Stomach (tissue), 9 donors: Measurements from ENCODE around the gene PON3. TPM values are rescaled to one million over a fixed set of nuclear protein-coding genes. Genes with fewer than 3 reads are reported as not detected.
"Not testable (repeated sequence)": the region's sequence is repeated elsewhere in the genome, so short reads cannot be mapped to it uniquely, and the experiment has no call there.

Experiments used
- DNase-seq, 2 donors: peaks; one replicate each; pipeline versions ENCODE4 v3.0.0 to v3.0.0-alpha.2; 2013 to 2019
- H3K27ac ChIP-seq, 5 donors: fragments of 200-600 bp in 4 of 5; sonication (generic) in 4 of 5; one replicate each; pipeline ENCODE4 v1.5.1; 2013 to 2019; ENCODE audit warnings: mild to moderate bottlenecking in 1 of 5, moderate library complexity in 1 of 5
- H3K27me3 ChIP-seq, 3 donors: fragments of 200-600 bp; sonication (generic); one replicate each; pipeline ENCODE4 v1.5.1; 2017 to 2019; ENCODE audit warnings: mixed run types in 1 of 3
- H3K36me3 ChIP-seq, 4 donors: fragments of 200-600 bp; sonication (generic); 1 replicate in 3 of 4; 2 replicates in 1 of 4; pipeline ENCODE4 v1.5.1; 2016 to 2019
- H3K4me1 ChIP-seq, 4 donors: fragments of 200-600 bp; sonication (generic); one replicate each; pipeline ENCODE4 v1.5.1; 2016 to 2019
- H3K4me3 ChIP-seq, 4 donors: fragments of 200-600 bp; sonication (generic) in 3 of 4; one replicate each; pipeline ENCODE4 v1.5.1; 2016 to 2019; ENCODE audit warnings: mild to moderate bottlenecking in 1 of 4
- H3K9me3 ChIP-seq, 4 donors: fragments of 200-600 bp; sonication (generic); one replicate each; pipeline ENCODE4 v1.5.1; 2016 to 2019
- EP300 ChIP-seq: sonication (generic); formaldehyde crosslinking; IDR thresholded peaks from one replicate; pipeline ENCODE4 v1.6.1; 2017; ENCODE audit warnings: antibody characterized with exemption
- POLR2A ChIP-seq, 4 donors: fragments of 450-650 bp; IDR thresholded peaks; one replicate each; pipeline ENCODE4 v1.6.1; 2016; ENCODE audit warnings: antibody characterized with exemption in 4 of 4, control low read depth in 2 of 4, mild to moderate bottlenecking in 1 of 4, moderate library complexity in 1 of 4
- POLR2AphosphoS5 ChIP-seq, 3 donors: sonication (generic); formaldehyde crosslinking; IDR thresholded peaks; one replicate each; pipeline ENCODE4 v1.6.1; 2016; ENCODE audit warnings: antibody characterized with exemption in 3 of 3
- WGBS, 5 donors: extraction: QIAGEN DNeasy Blood & Tissue Kit in 3 of 5; methylation state at CpG; one replicate each; pipeline versions ENCODE4 v1.1.5 to v1.1.7; 2013 to 2018; 5-methylcytosine and 5-hydroxymethylcytosine counted together
- intact Hi-C: fragments of 100-400 bp; cut with DNase I; formaldehyde crosslinking; loops from one replicate; pipeline ENCODE4 v1.15.1; 2023; ENCODE audit warnings: low total_unique reads
- polyA plus RNA-seq, 3 donors: library from polyadenylated mRNA; stranded (reverse); fragments of 200-250 nt; gene quantifications; one replicate each; pipeline ENCODE4 v1.2.3, GENCODE V29; 2013
- total RNA-seq, 5 donors: library from RNA; depleted of rRNA; stranded (reverse); fragments of >200 nt; gene quantifications; one replicate each; pipeline versions ENCODE4 v1.1.0 to v1.2.3, GENCODE V29; 2014 to 2016
- TF ChIP-seq, protein P1 (sequence below), 7 experiments: fragments of 450-650 bp in 4 of 7; fragments of 200-600 bp in 3 of 7; sonication (generic) in 3 of 7; IDR thresholded peaks; one replicate each; pipeline ENCODE4 v1.5.1; 2016 to 2019; ENCODE audit warnings: antibody characterized with exemption in 7 of 7, control low read depth in 2 of 7, mild to moderate bottlenecking in 1 of 7
- donor health status: healthy with polysubstance abuse.
- donor health status: Bipolar disorder and iron deficiency.
- donor health status: healthy.

The PON3 gene
- total and polyA plus RNA-seq, 8 donors, result 1.2 to 9.4 (median 3.9) TPM; not detected in 2

DNA sequence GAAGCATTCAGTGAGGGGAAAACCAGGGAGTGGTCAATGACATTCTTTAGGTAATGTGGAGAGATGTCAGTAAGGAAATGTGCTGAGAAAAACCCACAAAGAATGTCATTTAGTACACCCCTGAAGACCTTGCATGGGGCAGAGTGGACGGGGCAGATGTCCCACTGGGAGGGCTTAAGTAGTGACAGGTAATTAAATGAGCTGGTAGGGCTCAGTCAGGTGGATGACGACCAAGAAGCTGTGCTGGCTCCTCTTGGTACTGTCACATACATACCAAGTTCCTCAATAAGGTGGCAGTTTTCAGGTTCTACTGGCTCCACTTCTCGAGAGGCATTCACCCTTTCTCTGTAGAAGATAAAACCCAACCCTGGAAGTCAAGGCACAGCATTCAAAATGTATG is 1.8 kb downstream of the PON3 start:
- DNase-seq, result no peak
- H3K4me1 ChIP-seq, result peaks cover 0 to 9% (median 6%) of the 10 kb centered on the region in 4 donors
- H3K27me3 ChIP-seq, result peaks cover 0 to 23% (median 17%) of the 10 kb centered on the region in 3 donors
- intact Hi-C loops, result no loop called here
- no peaks in the 10 kb centered on the region for H3K9me3 ChIP-seq
- WGBS, 5 donors, result 83 to 92% (median 84%) methylated on average over 3 of the region's 3 CpGs
- no peak overlapping the region for H3K27ac ChIP-seq
- TF ChIP-seq, protein P1, sequence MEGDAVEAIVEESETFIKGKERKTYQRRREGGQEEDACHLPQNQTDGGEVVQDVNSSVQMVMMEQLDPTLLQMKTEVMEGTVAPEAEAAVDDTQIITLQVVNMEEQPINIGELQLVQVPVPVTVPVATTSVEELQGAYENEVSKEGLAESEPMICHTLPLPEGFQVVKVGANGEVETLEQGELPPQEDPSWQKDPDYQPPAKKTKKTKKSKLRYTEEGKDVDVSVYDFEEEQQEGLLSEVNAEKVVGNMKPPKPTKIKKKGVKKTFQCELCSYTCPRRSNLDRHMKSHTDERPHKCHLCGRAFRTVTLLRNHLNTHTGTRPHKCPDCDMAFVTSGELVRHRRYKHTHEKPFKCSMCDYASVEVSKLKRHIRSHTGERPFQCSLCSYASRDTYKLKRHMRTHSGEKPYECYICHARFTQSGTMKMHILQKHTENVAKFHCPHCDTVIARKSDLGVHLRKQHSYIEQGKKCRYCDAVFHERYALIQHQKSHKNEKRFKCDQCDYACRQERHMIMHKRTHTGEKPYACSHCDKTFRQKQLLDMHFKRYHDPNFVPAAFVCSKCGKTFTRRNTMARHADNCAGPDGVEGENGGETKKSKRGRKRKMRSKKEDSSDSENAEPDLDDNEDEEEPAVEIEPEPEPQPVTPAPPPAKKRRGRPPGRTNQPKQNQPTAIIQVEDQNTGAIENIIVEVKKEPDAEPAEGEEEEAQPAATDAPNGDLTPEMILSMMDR (IDR thresholded peaks at IDR 0.05), result no peak
- no peak for TF ChIP-seq EP300
- no peak for TF ChIP-seq POLR2A (IDR thresholded peaks at IDR 0.05)
- no peak for TF ChIP-seq POLR2AphosphoS5 (IDR thresholded peaks at IDR 0.05)
- no peaks in the 10 kb centered on the region for H3K36me3 ChIP-seq
- H3K4me3 ChIP-seq, result no peak overlapping the region

GRCh38 chr7:95391761-95392160 is 4.4 kb downstream of the PON3 start:
- H3K36me3 ChIP-seq, result no peaks in the 10 kb centered on the region
- TF ChIP-seq POLR2AphosphoS5 (IDR thresholded peaks at IDR 0.05) (no peak), POLR2A (IDR thresholded peaks at IDR 0.05) (no peak), EP300 (no peak)
- TF ChIP-seq, protein P1 (IDR thresholded peaks at IDR 0.05), result no peak
- peaks cover 0 to 13% (median 12%) of the 10 kb centered on the region in 3 donors for H3K27me3 ChIP-seq
- peaks cover 0 to 8% (median 6%) of the 10 kb centered on the region in 4 donors for H3K4me1 ChIP-seq
- no peak overlapping the region for H3K4me3 ChIP-seq
- H3K27ac ChIP-seq, result no peak overlapping the region
- H3K9me3 ChIP-seq, result no peaks in the 10 kb centered on the region
- 61 to 71% (median 64%) methylated on average over 2 of the region's 2 CpGs for WGBS, 5 donors
- intact Hi-C loops, result no loop called here
- no peak for DNase-seq

DNA sequence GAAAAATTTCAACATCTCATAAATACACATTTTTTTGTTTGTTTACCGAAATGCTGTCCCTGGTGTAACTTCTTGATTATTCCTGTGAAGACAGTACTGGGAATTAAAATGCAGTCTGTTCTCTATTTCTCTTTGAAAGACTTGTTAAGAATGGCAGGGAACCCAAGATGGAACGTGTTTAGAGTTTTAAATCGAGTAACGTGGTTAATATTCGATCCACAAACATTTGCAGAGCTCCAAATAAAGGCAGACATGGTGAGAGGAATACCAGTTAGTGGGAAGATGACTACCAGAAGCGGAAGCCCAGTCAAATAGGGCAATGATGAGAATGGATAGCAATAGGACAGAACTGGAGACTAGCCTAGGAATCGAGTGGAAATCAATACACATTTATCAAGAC is 6.7 kb downstream of the PON3 start:
- H3K27ac ChIP-seq, result no peak overlapping the region
- no peak overlapping the region for H3K4me3 ChIP-seq
- intact Hi-C loops, result no loop called here
- 89 to 92% (median 91%) methylated on average over 7 of the region's 7 CpGs for WGBS, 5 donors
- no peaks in the 10 kb centered on the region for H3K27me3 ChIP-seq
- no peaks in the 10 kb centered on the region for H3K36me3 ChIP-seq
- TF ChIP-seq EP300 (no peak), POLR2AphosphoS5 (IDR thresholded peaks at IDR 0.05) (no peak), POLR2A (IDR thresholded peaks at IDR 0.05) (no peak)
- TF ChIP-seq, protein P1 (IDR thresholded peaks at IDR 0.05), result no peak
- H3K4me1 ChIP-seq, result no peaks in the 10 kb centered on the region
- DNase-seq, result no peak
- H3K9me3 ChIP-seq, result no peaks in the 10 kb centered on the region

DNA sequence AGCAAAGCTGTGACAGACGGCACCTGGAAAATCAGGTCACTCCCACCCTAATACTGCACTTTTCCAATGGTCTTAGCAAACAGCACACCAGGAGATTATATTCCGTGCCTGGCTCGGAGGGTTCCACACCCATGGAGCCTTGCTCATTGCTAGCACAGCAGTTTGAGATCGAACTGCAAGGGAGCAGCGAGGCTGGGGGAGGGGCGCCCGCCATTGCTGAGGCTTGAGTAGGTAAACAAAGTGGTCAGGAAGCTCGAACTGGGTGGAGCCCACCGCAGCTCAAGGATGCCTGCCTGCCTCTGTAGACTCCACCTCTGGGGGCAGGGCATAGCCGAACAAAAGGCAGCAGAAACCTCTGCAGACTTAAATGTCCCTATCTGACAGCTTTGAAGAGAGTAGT is 16.7 kb downstream of the PON3 start:
- H3K27me3 ChIP-seq, result not testable (repeated sequence)

GRCh38 chr7:95376632-95377400 is 19.4 kb downstream of the PON3 start:
- DNase-seq, result no peak
- TF ChIP-seq POLR2A (IDR thresholded peaks at IDR 0.05) (no peak), POLR2AphosphoS5 (IDR thresholded peaks at IDR 0.05) (no peak), EP300 (no peak)
- TF ChIP-seq, protein P1 (IDR thresholded peaks at IDR 0.05), result no peak
- Histone ChIP-seq H3K27me3 (no peaks in the 10 kb centered on the region), H3K4me3 (no peak overlapping the region), H3K9me3 (peaks cover 0 to 9% (median 7%) of the 10 kb centered on the region in 4 donors), H3K36me3 (no peaks in the 10 kb centered on the region), H3K4me1 (no peaks in the 10 kb centered on the region), H3K27ac (no peak overlapping the region)
- intact Hi-C loops, result no loop called here
- whole genome bisulfite sequencing, 5 donors, result 81 to 89% (median 87%) methylated on average over 16 to 18 of the region's 18 CpGs

More for the DNA sequence above, 16.7 kb downstream of the PON3 start:
- H3K4me3 ChIP-seq, H3K27ac ChIP-seq, H3K4me1 ChIP-seq, intact Hi-C loops, DNase-seq, H3K36me3 ChIP-seq, H3K9me3 ChIP-seq: not testable (repeated sequence)
- WGBS, 5 donors, result 92 to 97% (median 95%) methylated on average over 6 to 10 of the region's 10 CpGs
